Measurements from ENCODE around the gene DUS2.

GRCh38 chr16:68126395-68126794 is 103.3 kb downstream of the DUS2 start:
- TF ChIP-seq POLR2AphosphoS5 (IDR thresholded peaks at IDR 0.05; ENCODE audit: low read depth, low read length) (no peak), POLR2A (IDR thresholded peaks at IDR 0.05; ENCODE audit: low read depth, low read length) (no peak), TAF1 (IDR thresholded peaks at IDR 0.05; ENCODE audit: borderline replicate concordance, low read depth, low read length) (no peak)

Data from GM12892 (cell line).